ENCODE results near the gene GRIK4. TPM values are rescaled to one million over a fixed set of nuclear protein-coding genes. Genes with fewer than 3 reads are reported as not detected.

GRIK4 gene
- total RNA-seq, 2 experiments from 2014 or later: not detected

DNA sequence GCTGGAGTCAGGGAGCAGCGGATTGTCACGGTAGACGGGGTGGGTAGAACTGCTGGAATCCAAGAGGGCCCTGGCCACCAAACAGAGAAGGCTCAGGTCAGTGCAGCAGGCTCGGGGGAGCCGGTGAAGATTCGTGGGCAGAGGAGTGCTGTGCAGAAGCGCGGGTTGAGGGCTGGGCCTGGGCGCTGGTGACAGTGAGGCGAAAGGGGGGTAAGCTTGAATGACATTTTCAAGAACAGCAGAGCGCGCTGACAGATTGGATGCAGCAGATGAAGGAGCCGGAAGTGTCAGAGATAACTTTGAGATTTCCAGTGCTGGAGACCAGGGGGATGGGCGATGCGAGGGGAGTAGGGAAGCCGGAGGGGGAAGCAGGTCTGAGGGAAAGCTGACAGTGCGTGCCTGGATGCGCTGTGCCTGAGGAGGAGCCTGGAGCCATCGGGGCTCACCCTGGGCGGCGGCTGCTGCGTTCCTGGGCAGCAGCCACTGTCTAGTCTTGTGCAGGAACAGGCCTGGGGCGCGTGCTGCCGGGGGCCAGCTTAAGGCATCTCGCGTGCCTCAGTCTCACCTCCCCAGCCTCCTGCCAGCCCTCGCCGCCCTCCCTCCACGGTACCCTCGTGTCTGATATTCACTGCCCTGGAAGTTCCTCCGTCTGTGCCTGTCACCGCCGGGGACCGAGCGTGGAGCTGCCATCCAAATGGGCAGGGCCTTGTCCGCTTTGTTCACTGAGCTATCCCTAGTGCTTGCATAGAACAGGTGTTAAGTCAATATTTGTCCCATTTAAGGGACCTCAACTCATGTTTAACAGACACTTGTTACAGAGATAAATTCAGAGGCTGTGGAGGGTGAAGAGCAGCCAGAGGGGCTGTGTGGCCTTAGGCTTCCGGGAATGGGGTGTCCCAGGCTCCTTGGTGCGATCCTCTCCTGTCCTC, 5.2 kb downstream of the GRIK4 start:
- no peak for ATAC-seq
- intact Hi-C loops (cut with micrococcal nuclease): loop anchor here (10.0 kb wide), 2 partner anchors 438 to 678 kb away; no protein-coding TSS in a partner anchor
- CTCF ChIA-PET: no interaction called here

DNA sequence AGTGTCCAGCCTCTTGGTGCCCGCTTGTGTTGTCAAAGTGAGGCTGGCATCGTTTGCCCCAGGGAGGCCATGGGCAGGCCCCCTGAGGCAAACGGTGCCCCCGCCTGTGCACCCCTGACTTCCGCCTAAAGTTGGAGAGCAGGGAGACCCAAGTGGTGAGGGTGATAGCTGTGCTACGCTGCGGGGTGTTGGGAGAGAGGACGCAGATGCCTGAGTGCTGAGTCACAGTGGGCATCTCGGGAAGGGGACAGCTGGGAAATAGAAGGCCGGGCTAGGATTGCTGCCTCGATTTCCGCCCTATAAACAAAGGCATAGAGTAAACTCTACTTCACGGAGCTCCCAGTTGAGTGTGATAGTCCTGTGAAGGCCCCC, 5.8 kb downstream of the GRIK4 start:
- TF ChIP-seq, protein P1, sequence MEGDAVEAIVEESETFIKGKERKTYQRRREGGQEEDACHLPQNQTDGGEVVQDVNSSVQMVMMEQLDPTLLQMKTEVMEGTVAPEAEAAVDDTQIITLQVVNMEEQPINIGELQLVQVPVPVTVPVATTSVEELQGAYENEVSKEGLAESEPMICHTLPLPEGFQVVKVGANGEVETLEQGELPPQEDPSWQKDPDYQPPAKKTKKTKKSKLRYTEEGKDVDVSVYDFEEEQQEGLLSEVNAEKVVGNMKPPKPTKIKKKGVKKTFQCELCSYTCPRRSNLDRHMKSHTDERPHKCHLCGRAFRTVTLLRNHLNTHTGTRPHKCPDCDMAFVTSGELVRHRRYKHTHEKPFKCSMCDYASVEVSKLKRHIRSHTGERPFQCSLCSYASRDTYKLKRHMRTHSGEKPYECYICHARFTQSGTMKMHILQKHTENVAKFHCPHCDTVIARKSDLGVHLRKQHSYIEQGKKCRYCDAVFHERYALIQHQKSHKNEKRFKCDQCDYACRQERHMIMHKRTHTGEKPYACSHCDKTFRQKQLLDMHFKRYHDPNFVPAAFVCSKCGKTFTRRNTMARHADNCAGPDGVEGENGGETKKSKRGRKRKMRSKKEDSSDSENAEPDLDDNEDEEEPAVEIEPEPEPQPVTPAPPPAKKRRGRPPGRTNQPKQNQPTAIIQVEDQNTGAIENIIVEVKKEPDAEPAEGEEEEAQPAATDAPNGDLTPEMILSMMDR (IDR thresholded peaks at IDR 0.05): no peak
- Mint-ChIP-seq H3K36me3 (ENCODE audit: low read depth) (no peaks in the 10 kb centered on the region), H3K4me3 (no peak overlapping the region), H3K27ac (no peak overlapping the region), H3K9me3 (no peaks in the 10 kb centered on the region), H3K27me3 (peaks cover 35% of the 10 kb centered on the region), H3K4me1 (ENCODE audit: low read depth) (no peaks in the 10 kb centered on the region)
- POLR2A ChIA-PET: interaction anchor here (0.6 kb wide), 1 partner anchor 550 kb away, joined by 3 read pairs; no protein-coding TSS in a partner anchor
- DNase-seq (no peak), ATAC-seq (no peak)
- intact Hi-C loops (cut with micrococcal nuclease): loop anchor here (10.0 kb wide), 2 partner anchors 437 to 677 kb away; no protein-coding TSS in a partner anchor
- CTCF ChIA-PET: no interaction called here

More for the DNA sequence above, 5.2 kb downstream of the GRIK4 start:
- peaks cover 32% of the 10 kb centered on the region for H3K27me3 Mint-ChIP-seq
- POLR2A ChIA-PET: no interaction called here
- TF ChIP-seq, protein P1 (IDR thresholded peaks at IDR 0.05): no peak
- H3K4me1 Mint-ChIP-seq (ENCODE audit: low read depth): no peaks in the 10 kb centered on the region
- no peaks in the 10 kb centered on the region for H3K9me3 Mint-ChIP-seq
- no peak for DNase-seq
- no peak overlapping the region for H3K27ac Mint-ChIP-seq
- H3K4me3 Mint-ChIP-seq: no peak overlapping the region
- H3K36me3 Mint-ChIP-seq (ENCODE audit: low read depth): no peaks in the 10 kb centered on the region

DNA sequence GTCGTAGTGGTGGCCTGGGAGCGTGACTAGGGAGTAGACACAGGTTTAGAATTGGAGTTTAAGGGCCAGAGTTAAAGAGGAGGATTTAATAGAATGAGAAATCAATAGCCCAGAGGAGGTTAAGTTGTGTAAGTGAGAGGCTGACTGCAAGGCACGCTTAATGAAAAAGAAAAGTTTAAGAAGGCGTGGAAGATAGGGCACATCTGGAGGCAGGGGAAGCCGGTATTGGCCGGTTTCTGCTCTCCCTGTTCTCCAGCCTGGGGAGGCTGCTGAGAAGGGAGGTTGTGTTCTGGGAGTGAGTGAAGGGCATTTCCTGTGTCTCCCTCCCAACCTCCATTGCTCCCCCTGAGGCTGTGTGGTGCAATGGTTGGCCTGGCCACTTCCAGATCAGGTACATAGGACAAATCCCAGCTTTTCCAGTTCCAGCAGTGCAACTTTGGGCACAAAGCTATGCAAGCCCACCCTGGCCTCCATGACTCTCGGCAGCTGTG, 6.3 kb downstream of the GRIK4 start:
- Mint-ChIP-seq H3K4me3 (no peak overlapping the region), H3K4me1 (ENCODE audit: low read depth) (no peaks in the 10 kb centered on the region), H3K27me3 (peaks cover 34% of the 10 kb centered on the region), H3K36me3 (ENCODE audit: low read depth) (no peaks in the 10 kb centered on the region), H3K27ac (no peak overlapping the region), H3K9me3 (no peaks in the 10 kb centered on the region)
- TF ChIP-seq, protein P1 (IDR thresholded peaks at IDR 0.05): no peak
- ATAC-seq (no peak), DNase-seq (no peak)
- CTCF ChIA-PET: no interaction called here
- POLR2A ChIA-PET: interaction anchor here (0.6 kb wide), 1 partner anchor 549 kb away, joined by 3 read pairs; no protein-coding TSS in a partner anchor
- intact Hi-C loops (cut with micrococcal nuclease): loop anchor here (10.0 kb wide), 2 partner anchors 437 to 677 kb away; no protein-coding TSS in a partner anchor

DNA sequence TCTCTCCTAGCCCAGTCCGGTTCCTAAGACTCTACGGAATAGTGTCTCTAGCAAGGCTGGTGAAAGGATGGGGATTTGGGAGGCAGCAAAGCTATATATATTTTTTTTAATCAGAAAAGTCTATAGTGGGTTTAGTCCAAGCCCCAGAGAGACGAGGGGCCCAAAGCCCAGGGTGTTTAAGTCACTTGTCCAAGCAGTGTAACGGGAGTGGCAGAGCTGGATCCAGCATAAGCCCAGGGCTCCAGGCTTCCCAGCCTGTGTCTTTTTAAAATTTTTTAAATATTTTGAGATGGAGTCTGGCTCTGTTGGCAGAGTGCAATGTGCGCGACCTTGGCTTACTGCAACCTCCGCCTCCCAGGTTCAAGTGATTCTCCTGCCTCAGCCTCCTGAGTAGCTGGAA, 6.8 kb downstream of the GRIK4 start:
- Mint-ChIP-seq H3K9me3 (no peaks in the 10 kb centered on the region), H3K36me3 (ENCODE audit: low read depth) (no peaks in the 10 kb centered on the region), H3K4me3 (no peak overlapping the region), H3K27me3 (peaks cover 31% of the 10 kb centered on the region), H3K27ac (no peak overlapping the region), H3K4me1 (ENCODE audit: low read depth) (no peaks in the 10 kb centered on the region)
- intact Hi-C loops (cut with micrococcal nuclease): loop anchor here (10.0 kb wide), 2 partner anchors 436 to 676 kb away; no protein-coding TSS in a partner anchor
- ChIA-PET POLR2A (no interaction called here), CTCF (no interaction called here)
- no peak for ATAC-seq
- no peak for DNase-seq
- TF ChIP-seq, protein P1 (IDR thresholded peaks at IDR 0.05): no peak

DNA sequence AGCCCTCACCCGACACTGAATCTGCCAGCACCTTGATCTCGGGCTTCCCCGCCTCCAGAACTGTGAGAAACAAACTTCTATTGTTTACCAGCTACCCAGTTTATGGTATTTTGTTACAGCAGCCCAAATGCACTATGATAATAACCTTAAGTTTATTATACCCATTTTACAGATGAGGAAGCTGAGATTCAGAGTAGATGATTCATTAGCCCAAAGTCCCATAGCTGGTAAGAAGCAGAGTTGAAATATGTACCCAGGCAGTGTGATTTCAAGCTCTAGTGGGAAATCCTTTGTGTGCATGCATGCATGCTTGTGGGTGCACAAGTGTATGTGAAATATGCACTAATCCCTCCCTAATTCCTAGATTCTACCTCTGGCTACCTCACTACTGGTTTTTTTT, 7.9 kb downstream of the GRIK4 start:
- Mint-ChIP-seq H3K4me3 (no peak overlapping the region), H3K4me1 (ENCODE audit: low read depth) (no peaks in the 10 kb centered on the region), H3K27ac (no peak overlapping the region), H3K36me3 (ENCODE audit: low read depth) (no peaks in the 10 kb centered on the region), H3K27me3 (peaks cover 28% of the 10 kb centered on the region), H3K9me3 (no peaks in the 10 kb centered on the region)
- ChIA-PET POLR2A (no interaction called here), CTCF (no interaction called here)
- DNase-seq: no peak
- ATAC-seq: no peak
- TF ChIP-seq, protein P1 (IDR thresholded peaks at IDR 0.05): no peak
- intact Hi-C loops (cut with micrococcal nuclease): loop anchor here (10.0 kb wide), 2 partner anchors 435 to 675 kb away; no protein-coding TSS in a partner anchor
